Kasumi-1 (cell line): ENCODE data around the gene LRRC8B.

Experiments used
- DNase-seq, 2 experiments: peaks; one replicate each; lab custom pipeline; 2025; lab: John Stamatoyannopoulos, UW

Gene LRRC8B

DNA sequence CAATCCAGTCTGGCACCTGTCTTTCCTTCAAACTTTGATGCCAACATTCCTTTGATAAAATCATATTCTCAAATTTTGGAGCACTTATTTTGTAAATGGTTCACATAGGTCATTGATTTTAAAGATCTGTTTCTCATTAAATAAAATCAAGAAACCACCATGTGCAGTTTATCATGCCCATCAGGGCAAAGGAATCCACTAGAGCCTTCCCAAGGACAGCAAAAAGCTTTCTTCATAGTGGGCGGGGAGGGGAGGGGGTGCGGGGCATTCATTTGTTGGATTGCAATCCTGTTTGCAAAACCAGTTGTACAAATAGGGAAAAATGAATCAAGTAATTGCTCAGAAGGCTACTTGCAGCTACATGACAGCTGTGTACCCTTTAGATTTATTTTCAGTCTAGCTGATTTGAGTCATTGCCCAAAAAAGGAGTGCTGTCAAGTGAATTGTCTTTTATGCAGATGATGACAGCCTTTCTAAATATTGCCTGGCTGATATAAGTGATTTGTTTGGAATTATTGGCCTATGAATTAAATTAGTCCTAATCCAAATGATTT lies 23.0 kb downstream of the LRRC8B start:
- no peak for DNase-seq

DNA sequence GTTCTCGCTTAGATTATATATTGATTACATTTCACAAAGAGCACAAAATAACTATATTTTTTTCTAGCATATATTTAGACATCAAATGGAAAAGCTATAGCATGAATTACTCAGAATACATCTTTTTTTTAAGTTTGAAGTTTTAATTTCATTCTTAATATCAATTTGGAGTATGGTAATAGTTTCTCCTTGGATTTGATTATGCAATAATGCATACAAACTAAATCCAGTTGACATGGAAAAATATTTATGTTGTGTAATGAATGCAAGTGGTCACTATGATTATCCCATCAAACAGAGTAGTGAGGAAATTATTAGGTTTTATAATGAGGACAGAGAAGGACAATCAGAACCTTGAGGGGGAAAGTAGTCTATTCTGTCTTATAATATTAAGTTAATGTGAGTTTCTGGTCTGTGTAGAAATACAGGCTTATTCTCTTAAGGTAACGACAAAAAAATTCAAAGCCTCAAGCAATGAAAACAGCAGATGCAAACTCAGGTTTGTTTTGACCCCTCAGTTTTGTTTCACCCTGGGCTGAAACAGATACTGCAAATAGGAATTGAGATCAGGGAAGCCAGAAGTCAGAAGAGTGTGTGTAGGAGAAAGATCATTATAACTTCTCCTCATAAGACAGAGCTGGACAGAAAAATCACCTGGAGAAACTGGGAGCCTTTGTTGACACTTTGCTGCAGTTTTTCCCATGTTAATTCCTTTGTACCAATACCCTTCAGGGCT lies 23.7 kb downstream of the LRRC8B start:
- no peak for DNase-seq

DNA sequence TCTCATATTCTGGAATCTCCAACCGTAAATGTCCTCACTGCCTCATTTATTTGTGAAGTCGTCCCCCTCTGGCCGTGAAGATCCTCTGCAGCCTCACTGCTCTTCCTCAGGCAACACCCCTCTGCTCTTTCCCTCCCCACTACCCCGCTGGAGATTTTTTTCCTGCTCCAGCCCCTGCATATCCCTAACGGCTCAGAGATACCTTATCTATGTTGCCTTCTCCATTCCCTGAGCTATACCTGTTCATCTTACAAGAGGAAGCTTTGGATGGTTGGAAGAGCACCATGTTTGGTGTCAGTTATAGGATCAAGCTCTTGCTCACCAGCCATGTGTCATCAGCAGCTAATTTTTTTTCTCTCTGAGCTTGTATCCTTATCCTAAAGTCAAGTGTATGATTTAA lies 26.4 kb downstream of the LRRC8B start:
- peak in 1 of 2 experiments; percentile 14 for DNase-seq

DNA sequence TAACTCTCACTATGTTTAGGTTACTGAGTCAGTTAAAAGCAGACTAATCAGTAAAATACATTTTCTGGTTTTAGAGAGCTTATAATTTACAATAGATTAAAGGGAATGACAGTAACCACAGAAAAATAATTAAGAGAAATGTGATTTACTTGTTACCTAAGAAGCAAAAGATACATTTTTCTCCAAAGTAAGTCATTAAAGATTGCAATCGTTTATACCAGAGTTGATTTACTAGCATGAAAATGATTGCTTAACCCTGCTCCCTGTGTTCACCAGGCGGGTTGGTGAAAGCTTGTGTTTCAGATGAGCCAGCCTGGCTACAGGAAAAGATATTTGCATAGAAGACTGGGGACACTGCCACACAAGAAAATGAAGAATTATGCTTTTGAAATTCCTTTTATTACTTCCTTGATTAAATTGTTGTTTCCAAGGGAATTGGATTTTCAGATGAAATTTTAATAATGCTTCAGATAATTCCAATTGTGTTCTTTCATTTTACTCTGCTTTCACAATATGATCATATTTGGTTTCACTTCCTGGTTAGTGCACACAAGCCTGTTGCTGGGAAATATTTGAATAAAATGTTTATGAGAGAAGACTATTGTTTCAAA lies 27.9 kb downstream of the LRRC8B start:
- DNase-seq = peak; percentile 36 to 41

DNA sequence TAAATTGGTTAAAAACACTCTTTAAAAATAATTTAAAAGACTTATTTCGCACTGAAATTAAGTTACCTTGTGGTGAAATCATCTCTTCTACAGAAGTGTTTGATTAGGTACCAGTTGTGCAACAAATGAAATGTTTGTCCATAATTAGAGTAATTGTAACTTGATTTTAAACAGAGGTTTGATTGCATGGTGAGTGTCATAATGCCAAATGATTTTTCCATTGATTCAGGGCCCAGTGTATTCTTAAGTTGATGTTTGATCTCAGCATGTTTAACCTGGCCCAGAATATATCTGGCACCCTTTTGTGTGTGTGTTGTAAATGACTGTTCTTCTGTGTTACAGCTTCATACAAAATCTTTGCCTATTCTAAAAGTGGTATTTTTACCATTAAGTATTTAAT lies 28.5 kb downstream of the LRRC8B start:
- no peak for DNase-seq

DNA sequence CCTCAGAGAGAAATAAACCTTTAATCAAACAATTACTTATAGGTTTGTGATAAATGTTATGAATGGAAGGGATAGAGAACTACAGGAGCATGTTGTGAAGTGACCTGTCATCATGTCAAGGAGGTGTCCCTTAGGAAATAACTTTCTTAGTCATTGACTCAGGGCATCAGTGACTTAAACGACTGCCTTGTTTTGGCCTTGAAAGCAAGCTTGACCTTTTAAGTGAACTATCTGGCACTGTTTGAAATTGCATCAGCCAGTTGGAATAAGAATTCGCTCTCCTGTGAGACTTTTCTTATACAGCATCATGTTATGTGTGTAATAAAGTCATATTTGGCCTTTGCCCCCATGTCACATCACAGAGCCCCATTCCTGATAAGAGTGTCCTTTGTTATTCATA lies 30.9 kb downstream of the LRRC8B start:
- DNase-seq = no peak

DNA sequence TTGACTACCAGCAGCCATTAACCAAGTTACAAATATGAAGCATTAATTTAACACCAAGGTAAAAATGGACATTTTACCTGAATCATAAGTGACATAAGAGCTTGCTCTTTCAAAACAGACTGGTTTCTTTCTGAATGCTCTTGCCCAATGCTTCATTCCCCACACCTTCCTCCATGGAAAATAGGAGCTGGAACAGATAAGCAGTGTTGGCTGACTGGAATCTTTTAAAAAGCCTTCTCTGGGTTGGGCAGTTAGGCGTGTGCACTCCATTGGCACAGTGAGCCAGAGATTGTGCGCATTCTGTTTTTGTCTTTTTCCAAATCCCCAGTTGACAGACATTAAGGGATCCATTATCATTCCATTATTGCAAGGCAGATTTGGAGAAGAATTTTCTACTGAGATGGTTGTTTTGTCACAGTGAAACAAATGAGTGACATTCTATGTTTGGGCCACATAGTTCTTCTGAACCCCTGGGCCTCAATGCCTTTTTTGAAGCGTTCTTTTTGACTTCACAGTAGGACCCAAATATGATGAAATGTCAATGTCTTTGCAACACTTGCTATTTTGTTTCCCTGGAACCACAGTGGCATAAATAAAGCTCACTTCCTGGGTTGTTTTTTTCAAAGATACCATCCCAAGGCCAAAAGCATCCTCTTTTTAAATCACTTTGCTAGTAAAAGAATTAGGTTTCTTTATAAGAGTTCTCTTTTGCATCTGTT lies 32.3 kb downstream of the LRRC8B start:
- DNase-seq = no peak

DNA sequence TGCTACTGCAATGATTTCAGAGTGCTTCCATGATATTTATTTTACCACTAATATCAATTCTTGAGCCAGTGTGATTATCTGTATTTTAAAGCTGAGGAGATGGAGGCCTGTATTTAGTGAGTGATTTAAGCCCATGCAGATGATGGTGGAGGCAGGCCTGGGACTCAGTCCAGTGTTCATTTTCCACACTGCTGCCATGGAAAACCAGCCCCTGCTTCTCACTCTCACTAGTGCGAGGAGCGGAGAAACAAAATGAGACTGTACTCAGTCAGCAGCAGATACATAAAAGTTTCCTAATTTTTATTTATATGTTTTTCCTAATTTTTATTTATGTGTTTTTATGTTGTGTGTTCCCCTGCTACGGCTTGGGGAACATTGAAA lies 32.8 kb downstream of the LRRC8B start:
- no peak for DNase-seq

DNA sequence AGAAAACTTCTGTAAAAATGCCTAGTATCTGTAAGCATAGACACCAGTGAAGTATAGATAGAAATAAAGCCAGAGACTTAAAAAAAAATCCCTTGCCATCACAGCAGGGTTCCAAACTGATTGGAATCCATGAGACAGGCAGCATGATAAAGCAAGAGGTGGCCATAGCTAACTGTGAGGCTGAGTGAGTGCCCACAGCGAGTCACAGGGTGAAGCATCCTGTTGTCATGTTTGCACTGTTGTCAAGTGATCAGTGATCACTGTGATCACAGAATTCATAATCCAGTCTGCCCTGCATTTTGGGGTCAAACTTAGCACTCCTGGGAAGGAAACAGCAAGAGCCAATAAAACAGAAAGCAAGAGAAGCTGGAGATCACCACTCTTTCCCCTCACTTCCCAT lies 33.3 kb downstream of the LRRC8B start:
- no peak for DNase-seq

DNA sequence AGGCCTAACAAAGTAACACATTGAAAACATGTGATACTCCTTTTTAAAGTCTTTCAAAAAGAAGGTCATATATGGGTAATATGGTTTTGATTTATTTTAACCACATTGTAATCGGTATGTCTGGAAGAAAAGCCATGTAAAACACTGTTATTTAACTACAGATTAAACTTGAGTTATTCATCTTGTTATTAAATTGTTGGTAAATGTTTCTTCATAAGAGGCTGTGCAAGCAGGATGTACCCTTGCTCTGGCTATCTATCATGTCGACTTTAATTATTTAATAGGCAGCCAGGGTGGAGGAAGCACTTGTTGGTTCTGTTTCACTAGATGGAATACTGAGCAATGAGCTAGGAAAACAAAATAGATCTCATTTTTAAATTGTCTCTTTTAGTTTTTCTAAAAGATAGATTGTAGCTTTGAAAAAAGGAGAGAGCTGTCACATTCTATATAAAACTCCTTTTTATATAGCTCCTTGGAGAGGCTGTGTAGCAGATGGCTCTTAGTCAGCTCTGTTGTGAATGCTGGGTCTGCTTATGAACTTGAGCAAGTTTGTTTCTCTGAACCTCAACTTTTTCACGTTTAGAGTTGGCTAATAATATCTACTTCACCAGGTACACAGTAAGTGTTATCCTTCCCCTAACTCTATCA lies 39.5 kb downstream of the LRRC8B start:
- no peak for DNase-seq

DNA sequence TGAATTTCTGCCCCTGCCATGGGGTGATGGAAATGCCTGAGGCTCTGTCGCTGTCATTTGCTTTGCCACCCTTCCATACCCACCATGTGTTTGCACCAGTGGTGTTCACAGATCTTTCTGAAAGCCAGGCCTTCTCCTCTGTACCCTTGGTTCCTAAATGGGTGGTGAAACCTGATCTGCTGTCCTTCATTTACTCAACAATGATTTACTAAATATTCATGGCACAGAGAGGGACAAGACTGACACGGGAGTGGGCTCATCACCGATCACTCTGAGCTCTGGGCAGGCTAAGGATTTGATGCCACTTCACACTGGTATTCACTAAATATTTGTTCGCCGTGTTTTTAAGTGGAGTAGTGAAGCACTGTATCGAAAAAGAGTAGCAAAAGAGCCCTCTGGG lies 40.9 kb downstream of the LRRC8B start:
- DNase-seq = no peak

DNA sequence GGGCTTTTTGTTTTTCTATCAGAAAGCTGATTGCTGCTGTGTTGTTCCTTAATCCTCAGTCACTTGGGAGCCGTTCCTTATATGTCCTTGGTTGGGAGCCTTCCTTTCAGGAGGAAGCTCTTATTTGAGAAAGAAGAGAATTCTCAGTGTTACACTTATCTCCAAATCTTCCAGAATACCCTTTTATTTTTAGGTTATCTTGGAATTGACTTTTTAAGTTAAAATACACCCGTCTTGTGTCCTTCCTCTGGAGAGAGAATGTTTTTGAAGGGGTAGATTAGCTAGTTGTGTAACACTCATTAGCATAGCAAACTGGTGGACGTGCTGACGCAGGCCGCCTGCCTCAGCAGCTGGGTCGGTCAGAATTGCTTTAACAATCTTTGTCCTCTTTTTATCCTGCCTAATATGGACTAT lies 42.1 kb downstream of the LRRC8B start:
- no peak for DNase-seq

DNA sequence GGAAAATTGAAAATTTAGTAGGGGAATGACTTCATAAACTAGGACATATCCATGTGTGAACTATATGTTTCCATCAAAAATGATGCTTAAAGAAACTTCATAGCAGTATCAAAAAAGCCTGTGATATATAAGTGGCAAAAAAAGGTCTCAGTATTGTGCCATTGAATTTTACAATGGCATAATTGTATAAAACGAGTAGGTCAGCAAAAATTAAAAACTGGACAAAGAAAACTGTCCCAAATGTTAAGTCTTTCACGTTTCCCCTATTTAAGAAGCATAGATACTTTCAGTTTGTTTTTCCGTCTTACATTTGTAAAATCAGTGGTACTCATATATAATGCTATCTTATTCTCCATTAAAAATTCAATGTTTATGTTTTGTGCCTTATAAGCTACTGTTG lies 43.2 kb downstream of the LRRC8B start:
- DNase-seq = no peak

DNA sequence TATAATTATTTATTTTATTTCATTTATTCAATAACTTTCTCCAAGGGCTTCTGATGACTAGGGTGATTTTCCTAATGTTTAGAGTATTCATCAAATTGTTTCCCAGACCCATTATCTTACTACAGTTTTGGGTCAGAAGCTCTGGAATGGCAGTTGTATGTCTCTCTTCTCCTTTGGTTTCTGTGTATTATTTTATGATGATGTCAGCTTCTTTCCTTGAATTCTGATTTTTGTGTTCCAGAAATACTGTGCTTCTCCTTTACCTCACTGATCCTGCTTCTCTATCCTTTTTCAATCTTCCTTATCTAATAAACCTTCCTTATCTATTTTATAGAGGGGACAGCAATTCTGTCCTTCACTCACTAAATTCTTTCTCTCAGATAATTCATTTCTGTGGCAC lies 48.8 kb downstream of the LRRC8B start:
- no peak for DNase-seq

DNA sequence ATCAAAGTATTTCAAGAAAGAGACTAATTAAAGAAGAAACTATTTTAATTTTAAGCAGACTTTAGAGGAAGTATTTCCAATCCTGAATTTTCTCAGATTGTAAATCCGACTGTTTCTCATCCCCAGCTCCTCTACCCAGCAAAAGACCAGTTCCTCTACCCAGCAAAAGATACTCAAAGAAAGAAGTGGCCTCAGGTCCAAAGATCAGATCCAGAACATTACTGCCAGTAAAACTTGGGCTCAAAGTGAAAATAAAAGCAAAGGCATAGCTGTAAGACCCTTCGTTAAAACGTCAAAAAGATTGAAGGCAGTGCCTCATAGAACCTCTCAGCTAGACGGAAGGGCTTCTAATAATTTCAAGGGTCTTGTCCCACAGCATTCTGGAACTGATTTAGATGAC lies 50.0 kb downstream of the LRRC8B start:
- DNase-seq = no peak

DNA sequence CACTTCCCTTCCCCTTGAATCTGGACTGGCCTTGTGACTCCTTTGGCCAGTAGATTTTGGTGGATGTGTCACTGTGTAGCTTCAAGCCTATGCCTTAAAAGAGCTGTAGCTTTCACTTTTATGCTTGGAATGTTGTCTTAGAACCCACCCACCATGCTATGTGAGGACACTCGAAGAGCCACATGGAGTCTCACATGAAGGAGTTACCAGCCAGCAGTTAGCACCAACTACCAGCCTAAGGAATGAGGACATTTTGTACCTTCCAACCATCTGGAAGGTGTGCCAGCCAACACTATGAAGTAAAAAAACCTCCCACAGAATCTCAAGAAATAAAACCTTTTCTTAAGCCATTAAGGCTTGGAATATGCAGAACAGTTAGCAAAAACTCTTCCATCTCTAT lies 50.6 kb downstream of the LRRC8B start:
- DNase-seq = no peak

DNA sequence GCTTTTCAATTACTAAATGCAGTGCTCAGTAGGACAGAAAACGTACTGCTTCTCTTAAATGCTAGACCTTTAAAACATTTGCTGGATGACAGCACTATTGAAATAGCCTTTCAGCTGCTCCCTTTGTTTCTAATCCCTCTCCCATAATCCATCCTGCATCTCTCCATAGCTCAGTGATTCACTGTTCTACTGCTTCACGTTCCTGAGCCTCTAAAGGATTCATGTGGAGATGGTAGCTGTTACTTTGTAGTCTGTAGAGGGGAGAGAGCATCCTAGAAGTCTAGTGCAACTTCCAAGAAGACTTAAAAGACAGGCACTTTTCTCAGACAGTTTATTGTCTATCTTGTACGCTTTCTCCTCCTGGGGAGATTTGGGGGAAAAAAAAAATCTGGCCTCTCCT lies 51.4 kb downstream of the LRRC8B start:
- no peak for DNase-seq

DNA sequence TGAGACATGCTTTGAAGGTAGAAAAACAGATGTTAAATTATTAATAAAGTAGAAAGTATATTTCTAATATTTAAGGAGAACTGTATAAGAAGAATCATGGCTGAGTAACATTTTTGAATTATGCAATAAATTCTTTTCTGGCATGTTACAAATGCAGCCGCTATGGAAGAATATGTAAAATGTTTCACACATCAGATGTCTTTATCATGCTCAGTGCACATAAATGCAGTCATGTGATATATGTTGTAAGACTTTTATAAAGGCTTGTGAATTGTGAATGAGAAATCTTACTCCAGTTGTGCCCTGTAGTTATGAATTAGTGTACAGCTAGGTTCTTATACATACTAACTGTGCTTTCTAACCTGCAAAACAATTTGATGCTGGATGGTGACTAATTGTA lies 53.5 kb downstream of the LRRC8B start:
- DNase-seq = no peak

DNA sequence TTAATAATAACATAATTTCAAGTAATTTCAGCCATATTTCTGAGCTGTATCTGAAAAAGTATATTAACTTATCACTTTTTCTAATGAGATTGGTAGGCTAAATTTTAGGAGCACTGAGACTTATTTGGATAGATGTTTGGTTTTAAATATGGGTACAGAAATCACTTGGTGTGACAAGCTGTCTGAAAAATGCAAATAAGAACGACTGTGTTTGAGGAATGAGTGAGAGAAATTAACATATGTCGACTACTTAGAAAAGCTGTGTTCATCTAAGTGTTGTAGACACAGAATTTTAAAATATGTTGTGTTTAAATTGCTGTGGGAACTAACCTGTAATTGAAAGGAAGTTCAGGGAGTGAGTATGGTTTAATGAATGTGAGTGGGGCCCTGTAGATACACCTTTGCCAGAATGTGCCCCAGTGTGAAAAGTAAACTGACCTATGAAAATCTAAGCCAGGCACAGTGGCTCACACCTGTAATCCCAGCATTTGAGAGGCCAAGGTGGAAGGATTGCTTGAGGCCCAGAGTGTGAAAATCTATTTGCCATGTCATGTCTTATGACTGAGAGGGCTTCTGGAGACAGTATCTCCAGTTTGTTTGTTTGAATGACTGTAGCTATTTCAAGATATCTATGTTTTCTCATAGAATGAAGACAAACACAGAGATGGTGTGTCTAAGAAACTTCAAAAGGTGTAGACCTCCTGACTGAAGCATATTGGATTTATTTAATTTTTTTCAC lies 54.5 kb downstream of the LRRC8B start:
- DNase-seq = no peak

DNA sequence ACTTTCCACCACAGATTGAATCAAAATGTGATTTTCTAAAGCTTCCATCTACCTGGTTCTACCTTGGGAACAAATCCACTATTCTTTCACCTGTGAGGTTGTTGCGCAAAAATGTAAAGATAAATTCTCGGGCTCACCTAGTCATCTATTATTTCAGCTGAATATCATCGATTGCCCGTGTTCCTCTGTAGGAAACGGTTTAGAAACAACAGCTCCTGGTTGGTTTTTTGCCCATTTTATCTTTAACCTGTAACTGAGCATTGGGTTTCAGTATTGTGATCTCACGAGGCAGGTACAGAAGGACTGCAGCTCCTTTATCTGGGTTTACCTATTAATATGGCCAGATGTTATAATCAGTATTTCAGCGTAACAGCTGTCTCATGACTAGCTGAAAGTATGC lies 55.4 kb downstream of the LRRC8B start:
- no peak for DNase-seq

DNA sequence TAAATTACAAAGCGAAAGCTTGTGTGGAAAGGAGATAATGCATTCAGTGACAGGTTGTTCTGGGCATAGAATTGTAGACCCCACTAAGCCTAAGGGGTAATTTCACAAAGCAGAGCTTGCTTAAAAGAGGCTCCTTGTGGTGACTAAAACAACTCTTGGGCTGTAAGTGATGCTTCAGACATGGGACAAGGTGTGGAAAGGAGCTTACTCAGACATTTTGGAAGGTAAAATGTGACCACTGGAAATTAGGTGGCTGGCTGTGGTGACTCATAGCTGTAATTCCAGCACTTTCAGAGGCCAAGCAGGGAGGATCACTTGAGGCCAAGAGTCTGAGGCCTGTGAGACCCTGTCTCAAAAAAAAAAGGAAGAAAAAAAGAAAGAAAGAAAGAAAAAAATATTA lies 57.2 kb downstream of the LRRC8B start:
- DNase-seq = no peak

DNA sequence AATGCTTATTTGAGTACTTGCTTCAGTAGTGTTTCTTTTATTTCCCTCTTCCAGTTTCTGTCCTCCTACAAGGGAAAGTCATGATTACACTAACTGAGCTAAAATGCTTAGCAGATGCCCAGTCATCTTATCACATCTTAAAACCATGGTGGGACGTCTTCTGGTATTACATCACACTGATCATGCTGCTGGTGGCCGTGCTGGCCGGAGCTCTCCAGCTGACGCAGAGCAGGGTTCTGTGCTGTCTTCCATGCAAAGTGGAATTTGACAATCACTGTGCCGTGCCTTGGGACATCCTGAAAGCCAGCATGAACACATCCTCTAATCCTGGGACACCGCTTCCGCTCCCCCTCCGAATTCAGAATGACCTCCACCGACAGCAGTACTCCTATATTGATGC lies 57.9 kb downstream of the LRRC8B start:
- no peak for DNase-seq
